Esophagus (tissue), 2 donors: Measurements from ENCODE around the gene EHBP1L1. TPM values are rescaled to one million over a fixed set of nuclear protein-coding genes. Genes with fewer than 3 reads are reported as not detected.
A peak's percentile ranks its signal among the peaks of the same experiment; 100 is the strongest.

ENCODE experiments used
- H3K27ac ChIP-seq, 2 donors: one replicate each; pipeline ENCODE4 v1.5.1; 2013; ENCODE audit warnings: low read depth in 2 of 2, mild to moderate bottlenecking in 2 of 2, inconsistent platforms in 1 of 2, low read length in 1 of 2, moderate library complexity in 1 of 2
- H3K27me3 ChIP-seq, 2 donors: one replicate each; pipeline ENCODE4 v1.6.1; 2013; ENCODE audit warnings: low read length in 2 of 2, control low read depth in 1 of 2, mild to moderate bottlenecking in 1 of 2; ENCODE audit not compliant: insufficient read depth in 2 of 2, control insufficient read depth in 1 of 2
- H3K36me3 ChIP-seq, 2 donors: one replicate each; pipeline ENCODE4 v1.6.1; 2013; ENCODE audit warnings: low read length in 1 of 2; ENCODE audit not compliant: control insufficient read depth in 2 of 2, insufficient read depth in 2 of 2
- H3K4me1 ChIP-seq, 2 donors: one replicate each; pipeline ENCODE4 v1.6.1; 2013; ENCODE audit warnings: low read length in 1 of 2; ENCODE audit not compliant: control insufficient read depth in 2 of 2, insufficient read depth in 2 of 2
- H3K4me3 ChIP-seq, 2 donors: one replicate each; pipeline ENCODE4 v1.5.1; 2013; ENCODE audit warnings: low read length in 2 of 2, mild to moderate bottlenecking in 2 of 2, low read depth in 1 of 2, moderate library complexity in 1 of 2
- H3K9me3 ChIP-seq, 2 donors: one replicate each; pipeline ENCODE4 v1.6.1; 2013; ENCODE audit warnings: mild to moderate bottlenecking in 2 of 2, low read depth in 1 of 2, low read length in 1 of 2, moderate library complexity in 1 of 2; ENCODE audit not compliant: control insufficient read depth in 2 of 2, insufficient read depth in 1 of 2
- WGBS, 2 donors: extraction: QIAGEN DNeasy Blood & Tissue Kit; methylation state at CpG; one replicate each; pipeline ENCODE4 v1.1.7; 2013; 5-methylcytosine and 5-hydroxymethylcytosine counted together
- polyA plus RNA-seq, 2 donors: library from polyadenylated mRNA; stranded (reverse); fragments of 200-250 nt; gene quantifications; one replicate each; pipeline ENCODE4 v1.2.3, GENCODE V29; 2013
- donor health status: healthy with polysubstance abuse.
- donor health status: Bipolar disorder and iron deficiency.

The EHBP1L1 gene
- polyA plus RNA-seq, 2 donors, result 54.4 to 61.6 TPM

DNA sequence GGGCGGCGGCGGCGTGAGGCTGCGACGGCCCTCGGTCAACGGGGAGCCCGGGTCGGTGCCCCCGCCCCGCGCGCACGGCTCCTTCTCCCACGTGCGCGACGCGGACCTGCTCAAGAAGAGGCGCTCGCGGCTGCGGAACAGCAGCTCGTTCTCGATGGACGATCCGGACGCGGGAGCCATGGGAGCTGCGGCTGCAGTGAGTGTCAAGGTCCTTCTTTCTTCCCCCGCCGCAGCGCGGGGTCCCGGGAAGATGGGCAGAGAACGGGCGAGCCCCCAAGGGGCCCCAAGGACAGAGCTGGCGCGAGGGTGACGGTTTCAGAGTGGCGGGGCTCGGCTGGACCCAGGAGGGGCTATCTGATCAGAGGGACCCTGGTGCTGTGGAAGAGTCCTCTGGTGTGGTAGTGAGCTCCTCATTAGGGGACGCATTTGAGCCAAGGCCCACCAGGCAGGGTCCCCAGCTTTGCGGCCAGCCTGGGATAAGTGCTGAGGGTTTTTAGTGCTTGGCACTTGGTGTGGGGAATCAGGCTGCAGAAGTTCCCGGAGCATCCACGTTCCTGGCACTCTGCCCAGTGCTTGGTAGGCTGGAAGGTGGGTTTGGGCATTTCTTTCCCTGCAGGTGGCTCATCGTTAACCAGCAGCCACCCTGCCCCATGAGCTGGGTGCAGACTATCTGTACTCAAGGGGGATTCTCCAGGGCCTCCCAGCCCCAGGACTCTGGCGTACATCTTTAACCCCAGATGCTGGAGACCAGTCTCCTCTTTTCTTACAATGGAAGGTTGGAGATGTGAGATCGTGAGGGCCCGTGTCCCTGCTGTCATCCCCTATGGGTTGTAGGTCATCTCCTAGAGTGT, 9.8 kb downstream of the EHBP1L1 start:
- 78 to 79% methylated on average over 51 of the region's 51 CpGs for WGBS, 2 donors
- Histone ChIP-seq H3K27me3 (no peaks in the 10 kb centered on the region), H3K9me3 (no peaks in the 10 kb centered on the region), H3K4me1 (peaks cover 6 to 18% of the 10 kb centered on the region in 2 donors), H3K27ac (peak overlapping the region in 1 of 2 donors; percentile 44), H3K4me3 (no peak overlapping the region), H3K36me3 (peaks cover 4 to 28% of the 10 kb centered on the region in 2 donors)

DNA sequence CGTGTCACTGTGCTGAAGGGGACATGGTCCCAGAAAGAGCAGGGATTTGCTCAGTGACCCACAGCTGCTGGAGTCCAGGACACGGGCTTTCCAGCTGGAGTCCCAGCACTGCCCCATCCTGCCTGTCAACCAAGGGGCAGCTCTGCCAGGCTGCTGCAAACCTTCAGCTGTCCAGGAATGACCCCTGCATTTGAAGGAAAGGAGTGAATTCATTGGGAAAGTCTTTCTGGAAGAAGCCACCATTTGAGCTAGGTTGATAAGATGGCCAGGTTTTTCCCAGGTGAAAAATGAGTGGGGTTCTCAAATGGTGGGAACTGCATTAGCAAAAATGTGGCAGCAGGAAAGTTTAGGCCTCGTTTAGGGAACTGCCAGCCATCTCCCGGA, 10.4 kb downstream of the EHBP1L1 start:
- H3K36me3 ChIP-seq, result peaks cover 4 to 23% of the 10 kb centered on the region in 2 donors
- peaks cover 6 to 18% of the 10 kb centered on the region in 2 donors for H3K4me1 ChIP-seq
- H3K4me3 ChIP-seq, result no peak overlapping the region
- 78 to 91% methylated on average over 4 of the region's 4 CpGs for WGBS, 2 donors
- peak overlapping the region in 1 of 2 donors; percentile 44 for H3K27ac ChIP-seq
- no peaks in the 10 kb centered on the region for H3K27me3 ChIP-seq
- no peaks in the 10 kb centered on the region for H3K9me3 ChIP-seq

DNA sequence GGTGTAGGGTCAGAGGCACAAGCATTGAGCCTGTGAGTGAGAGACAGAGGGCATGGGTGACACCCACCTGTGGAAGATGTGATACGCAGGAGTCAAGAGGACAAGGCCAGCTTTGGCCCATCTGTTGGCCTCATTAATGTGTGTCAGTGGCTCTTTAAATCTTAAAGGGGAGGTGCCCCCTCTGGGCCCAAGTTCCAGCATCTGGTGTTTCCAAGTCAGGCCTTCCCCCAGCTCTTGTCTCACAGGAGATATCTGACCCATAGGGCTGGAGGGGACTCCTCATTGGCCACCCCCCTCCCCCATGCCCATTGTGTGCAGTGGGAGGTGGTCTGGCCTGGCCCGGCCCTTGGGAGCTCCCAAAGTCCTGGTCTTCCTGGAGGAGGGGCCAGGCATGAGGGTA, 10.8 kb downstream of the EHBP1L1 start:
- Histone ChIP-seq H3K4me3 (no peak overlapping the region), H3K4me1 (peaks cover 6 to 18% of the 10 kb centered on the region in 2 donors), H3K36me3 (peaks cover under 1 to 19% of the 10 kb centered on the region in 2 donors), H3K9me3 (no peaks in the 10 kb centered on the region), H3K27me3 (no peaks in the 10 kb centered on the region), H3K27ac (peak overlapping the region in 1 of 2 donors; percentile 44)
- 74 to 83% methylated on average over 2 of the region's 2 CpGs for WGBS, 2 donors

DNA sequence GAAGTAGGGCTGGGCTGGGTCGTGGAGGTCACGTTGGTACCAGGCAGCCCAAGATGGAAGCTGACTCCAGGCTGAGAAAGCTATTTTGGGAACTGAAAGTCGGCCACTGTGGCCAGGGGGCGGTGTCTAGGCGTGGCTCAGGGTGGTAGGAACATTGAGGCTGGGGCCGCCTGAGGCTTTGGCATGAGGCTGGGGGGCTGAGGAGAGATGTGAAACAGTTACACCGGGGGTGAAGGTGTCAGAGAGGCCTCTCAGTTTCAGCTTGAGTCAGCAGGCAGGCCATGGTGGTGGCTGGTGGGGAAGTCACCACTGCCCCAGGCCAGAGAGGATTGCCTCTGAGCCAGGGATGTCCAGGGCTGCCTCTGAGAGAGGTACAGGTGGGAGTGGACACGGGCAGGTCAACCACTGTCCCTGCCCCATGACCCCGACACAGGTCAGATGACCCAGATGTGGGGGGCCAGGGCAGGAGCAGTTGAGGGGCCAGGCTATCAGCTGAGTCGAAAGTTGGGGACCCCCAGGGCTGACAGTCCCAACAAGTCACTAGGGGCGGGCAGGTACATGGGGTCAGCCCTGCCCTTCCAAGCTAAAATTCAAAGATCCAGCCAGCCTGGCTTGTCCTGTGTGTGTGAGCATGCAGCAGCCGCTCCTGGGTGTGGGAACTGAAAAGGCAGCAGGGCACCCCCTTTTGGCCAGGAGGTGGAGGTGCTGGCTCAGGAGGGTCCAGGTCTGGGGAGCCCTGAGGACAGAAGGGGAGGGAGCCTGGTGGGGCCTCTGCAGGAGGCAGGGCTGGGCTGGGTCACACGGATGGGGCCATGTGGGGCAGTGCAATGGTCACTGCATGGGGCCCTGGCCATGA, 12.6 kb downstream of the EHBP1L1 start:
- H3K4me3 ChIP-seq, result no peak overlapping the region
- H3K36me3 ChIP-seq, result peaks cover 0 to 27% of the 10 kb centered on the region in 2 donors
- H3K9me3 ChIP-seq, result no peaks in the 10 kb centered on the region
- H3K27ac ChIP-seq, result peak overlapping the region; percentile 67 to 75
- no peaks in the 10 kb centered on the region for H3K27me3 ChIP-seq
- H3K4me1 ChIP-seq, result peaks cover 6 to 32% of the 10 kb centered on the region in 2 donors
- WGBS, 2 donors, result 50 to 53% methylated on average over 13 of the region's 13 CpGs

DNA sequence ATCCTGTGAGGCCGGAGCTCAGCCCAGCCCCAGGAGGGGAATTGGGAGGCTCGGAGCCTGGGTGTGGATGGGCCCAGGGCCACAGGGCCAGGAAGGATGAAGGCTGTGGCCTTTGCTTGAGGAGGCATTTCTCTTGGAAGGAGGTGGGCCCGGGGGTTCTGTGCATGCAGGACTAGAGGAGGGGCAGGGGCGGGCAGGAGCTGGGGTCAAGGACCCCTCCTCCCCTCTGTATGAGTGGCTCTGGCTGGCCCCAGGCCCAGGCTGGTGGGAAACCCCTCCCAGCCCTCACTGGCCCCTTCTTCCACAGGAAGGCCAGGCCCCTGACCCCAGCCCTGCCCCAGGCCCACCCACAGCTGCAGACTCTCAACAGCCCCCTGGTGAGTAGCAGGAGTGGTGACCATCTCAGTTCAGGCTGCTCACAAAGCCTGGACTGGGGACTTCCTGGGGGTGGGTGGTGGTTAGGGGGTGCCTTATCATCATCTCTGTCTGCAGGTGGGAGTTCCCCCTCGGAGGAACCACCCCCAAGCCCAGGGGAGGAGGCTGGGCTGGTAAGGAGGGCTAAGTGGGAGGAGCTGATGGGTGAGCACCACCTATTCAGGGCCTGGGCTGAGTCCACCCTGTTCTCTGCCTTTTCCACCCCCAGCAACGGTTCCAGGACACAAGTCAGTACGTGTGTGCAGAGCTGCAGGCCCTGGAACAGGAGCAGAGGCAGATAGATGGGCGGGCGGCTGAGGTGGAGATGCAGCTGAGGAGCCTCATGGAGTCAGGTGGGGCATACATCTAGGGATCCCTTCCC, 13.8 kb downstream of the EHBP1L1 start:
- Histone ChIP-seq H3K36me3 (peaks cover 0 to 24% of the 10 kb centered on the region in 2 donors), H3K9me3 (no peaks in the 10 kb centered on the region), H3K4me3 (no peak overlapping the region), H3K27ac (peak overlapping the region in 1 of 2 donors; percentile 16), H3K27me3 (no peaks in the 10 kb centered on the region), H3K4me1 (peaks cover 9 to 33% of the 10 kb centered on the region in 2 donors)
- 52 to 59% methylated on average over 8 to 9 of the region's 9 CpGs for WGBS, 2 donors

DNA sequence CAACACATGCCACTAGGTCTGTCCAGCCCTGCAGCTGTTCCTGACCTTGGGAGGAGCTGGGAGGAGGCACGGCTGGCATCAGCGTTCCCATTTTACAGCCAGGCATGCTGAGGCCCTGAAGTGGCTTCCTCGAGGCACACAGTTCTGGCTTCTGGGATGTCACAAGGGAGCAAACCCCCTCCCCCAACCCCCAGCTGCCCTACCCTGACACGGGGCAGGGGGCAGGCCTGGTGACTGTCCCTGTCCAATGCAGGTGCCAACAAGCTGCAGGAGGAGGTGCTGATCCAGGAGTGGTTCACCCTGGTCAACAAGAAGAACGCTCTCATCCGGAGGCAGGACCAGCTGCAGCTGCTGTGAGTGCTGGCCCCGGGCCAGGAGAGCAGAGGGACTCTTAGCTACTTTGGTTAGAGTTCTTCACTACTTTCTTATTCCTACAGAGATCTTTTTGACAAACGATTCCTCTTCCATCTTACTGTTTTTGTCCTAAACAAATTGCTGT, 14.4 kb downstream of the EHBP1L1 start:
- Histone ChIP-seq H3K36me3 (peaks cover 0 to 21% of the 10 kb centered on the region in 2 donors), H3K27ac (no peak overlapping the region), H3K4me3 (no peak overlapping the region), H3K9me3 (no peaks in the 10 kb centered on the region), H3K27me3 (no peaks in the 10 kb centered on the region), H3K4me1 (peaks cover 10 to 36% of the 10 kb centered on the region in 2 donors)
- 47 to 58% methylated on average over 8 of the region's 8 CpGs for WGBS, 2 donors

DNA sequence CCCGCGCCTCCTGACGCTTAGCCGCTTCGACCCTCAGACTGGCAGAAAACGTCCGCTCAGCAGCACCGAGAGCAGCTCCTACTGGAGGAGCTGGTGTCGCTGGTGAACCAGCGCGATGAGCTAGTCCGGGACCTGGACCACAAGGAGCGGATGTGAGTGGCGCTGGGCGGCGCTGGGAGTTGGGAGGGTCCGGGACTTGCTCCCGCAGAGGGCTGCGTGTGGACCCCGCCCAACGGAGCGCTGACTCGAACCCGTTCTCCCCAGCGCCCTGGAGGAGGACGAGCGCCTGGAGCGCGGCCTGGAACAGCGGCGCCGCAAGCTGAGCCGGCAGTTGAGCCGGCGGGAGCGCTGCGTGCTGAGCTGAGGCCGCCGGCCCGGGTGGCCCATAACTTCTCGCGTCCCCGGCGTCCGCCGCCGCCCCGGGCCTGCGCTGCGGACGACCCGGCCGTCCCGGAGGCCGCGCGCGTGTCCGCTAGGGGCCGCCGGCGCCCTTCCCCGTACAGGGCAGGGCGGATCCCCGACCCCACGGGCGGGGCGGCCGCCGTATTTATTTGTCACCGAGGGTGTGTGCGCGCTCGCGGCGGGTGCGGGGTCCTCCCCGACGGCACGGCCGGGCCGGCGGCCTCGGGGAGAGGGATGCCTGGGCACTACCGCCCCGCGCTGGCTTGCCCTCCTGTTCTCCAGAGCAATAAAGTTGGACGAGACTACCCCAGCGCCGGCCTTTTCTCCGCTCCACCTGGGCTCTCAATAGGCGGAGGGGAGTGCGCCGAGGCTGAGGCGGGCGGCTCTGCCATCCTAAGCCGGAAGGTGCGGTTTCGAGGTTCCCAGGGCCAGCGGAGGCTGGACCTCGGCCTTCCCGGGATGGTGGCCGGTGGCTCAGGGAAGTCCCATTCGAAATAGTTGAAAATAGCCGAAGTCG, 16.3 kb downstream of the EHBP1L1 start:
- H3K27ac ChIP-seq, result peak overlapping the region; percentile 69 to 79
- peaks cover 0 to 21% of the 10 kb centered on the region in 2 donors for H3K36me3 ChIP-seq
- WGBS, 2 donors, result 39 to 44% methylated on average over 103 to 106 of the region's 106 CpGs
- H3K4me1 ChIP-seq, result peaks cover 13 to 40% of the 10 kb centered on the region in 2 donors
- H3K27me3 ChIP-seq, result no peaks in the 10 kb centered on the region
- H3K9me3 ChIP-seq, result no peaks in the 10 kb centered on the region
- peak overlapping the region; percentile 15 to 26 for H3K4me3 ChIP-seq

DNA sequence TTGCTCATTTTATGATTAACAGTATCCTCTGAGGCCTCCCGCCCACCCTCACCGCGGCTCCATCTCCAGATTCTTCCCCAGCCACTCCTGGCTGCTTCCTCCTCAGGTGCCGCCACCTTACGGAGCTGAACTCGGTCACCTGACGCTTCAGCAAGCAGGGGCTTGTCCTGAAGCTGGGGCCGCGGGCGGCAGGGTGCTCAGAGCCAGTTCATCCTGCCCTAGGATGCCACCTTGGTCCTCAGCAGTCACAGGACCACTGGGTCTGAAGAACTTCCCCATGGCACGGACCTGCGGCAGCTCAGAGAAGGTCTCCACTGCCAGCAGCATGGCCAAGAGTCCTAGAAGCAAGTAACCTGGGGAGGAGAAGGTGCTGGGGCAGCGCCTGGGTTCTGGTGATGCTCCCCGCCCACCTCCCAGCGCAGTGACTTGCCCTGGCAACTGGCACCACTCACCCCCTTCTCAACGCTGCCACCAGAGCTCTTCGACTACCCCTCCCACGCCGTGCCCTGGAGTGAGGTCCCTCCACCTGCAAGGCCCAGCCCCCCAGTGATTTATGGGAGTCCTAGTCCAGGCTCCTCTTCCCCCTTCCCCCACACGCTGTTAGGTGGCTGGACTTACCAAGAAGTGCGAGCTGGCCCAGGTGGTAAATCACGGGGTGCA, 17.1 kb downstream of the EHBP1L1 start:
- H3K4me1 ChIP-seq, result peaks cover 13 to 38% of the 10 kb centered on the region in 2 donors
- H3K27ac ChIP-seq, result peak overlapping the region; percentile 69 to 79

More for the DNA sequence above, 17.1 kb downstream of the EHBP1L1 start:
- H3K9me3 ChIP-seq, result no peaks in the 10 kb centered on the region
- 56 to 69% methylated on average over 22 of the region's 22 CpGs for WGBS, 2 donors
- no peak overlapping the region for H3K4me3 ChIP-seq
- H3K36me3 ChIP-seq, result peaks cover 5 to 26% of the 10 kb centered on the region in 2 donors
- no peaks in the 10 kb centered on the region for H3K27me3 ChIP-seq
